HepG2 (cell line): Measurements from ENCODE around the gene PRADC1. TPM values are rescaled to one million over a fixed set of nuclear protein-coding genes. Genes with fewer than 3 reads are reported as not detected.

Source experiments
- ARID5B ChIP-seq: IDR thresholded peaks from 2 replicates; pipeline ENCODE4 v1.4.0; 2020; ENCODE audit warnings: mild to moderate bottlenecking, missing genetic modification reagents
- GLI4 ChIP-seq: sonication (generic); formaldehyde crosslinking; IDR thresholded peaks from 2 replicates; pipeline ENCODE4 v1.5.1; 2020; ENCODE audit warnings: missing genetic modification reagents, mild to moderate bottlenecking, moderate library complexity, borderline replicate concordance
- GLMP ChIP-seq: sonication (generic); formaldehyde crosslinking; IDR thresholded peaks from 2 replicates; pipeline ENCODE4 v1.9.0; 2021; ENCODE audit warnings: missing genetic modification reagents, mild to moderate bottlenecking, borderline replicate concordance
- TOPORS ChIP-seq: sonication (generic); formaldehyde crosslinking; IDR thresholded peaks from 2 replicates; pipeline ENCODE4 v1.8.0; 2023; ENCODE audit warnings: mild to moderate bottlenecking, missing genetic modification reagents
- ZNF142 ChIP-seq: sonication (generic); formaldehyde crosslinking; IDR thresholded peaks from 2 replicates; pipeline ENCODE4 v1.4.0; 2020; ENCODE audit warnings: missing genetic modification reagents
- polyA plus RNA-seq, 8 experiments: library from polyadenylated mRNA; depleted of rRNA in 3 of 8; stranded (reverse) in 7 of 8; unstranded in 1 of 8; fragments of >200 nt; fragmentation: Illumina TruSeq in 4 of 8; extraction: Trizol in 4 of 8; gene quantifications; 2 replicates each; pipeline versions ENCODE4 v1.2.1 to v1.2.3, GENCODE V29; 2011 to 2016; ENCODE audit warnings: low read depth in 4 of 8, missing spikeins in 1 of 8, mixed read lengths in 1 of 8; ENCODE audit not compliant: insufficient read depth in 1 of 8
- total RNA-seq, 5 experiments: library from RNA; depleted of rRNA; stranded (reverse); fragments of >200 nt; fragmentation: Illumina TruSeq; extraction: Trizol; gene quantifications; 2 replicates each; pipeline ENCODE4 v1.2.3, GENCODE V29; 2016; ENCODE audit warnings: low read depth in 1 of 5
- TF ChIP-seq, protein P1 (sequence below): sonication (generic); formaldehyde crosslinking; IDR thresholded peaks from 2 replicates; pipeline ENCODE4 v1.5.0; 2020; ENCODE audit warnings: mild to moderate bottlenecking, missing genetic modification reagents
- TF ChIP-seq, protein P2 (sequence below): sonication (generic); formaldehyde crosslinking; IDR thresholded peaks from 2 replicates; pipeline ENCODE4 v1.5.1; 2020; ENCODE audit warnings: mild to moderate bottlenecking, missing genetic modification reagents, moderate library complexity

The PRADC1 gene
- total and polyA plus RNA-seq, 2 of the 13 experiments (the other 11 are each of a cell fraction or from before 2014, with no cell fraction given), result 12.1 to 37.2 TPM

DNA sequence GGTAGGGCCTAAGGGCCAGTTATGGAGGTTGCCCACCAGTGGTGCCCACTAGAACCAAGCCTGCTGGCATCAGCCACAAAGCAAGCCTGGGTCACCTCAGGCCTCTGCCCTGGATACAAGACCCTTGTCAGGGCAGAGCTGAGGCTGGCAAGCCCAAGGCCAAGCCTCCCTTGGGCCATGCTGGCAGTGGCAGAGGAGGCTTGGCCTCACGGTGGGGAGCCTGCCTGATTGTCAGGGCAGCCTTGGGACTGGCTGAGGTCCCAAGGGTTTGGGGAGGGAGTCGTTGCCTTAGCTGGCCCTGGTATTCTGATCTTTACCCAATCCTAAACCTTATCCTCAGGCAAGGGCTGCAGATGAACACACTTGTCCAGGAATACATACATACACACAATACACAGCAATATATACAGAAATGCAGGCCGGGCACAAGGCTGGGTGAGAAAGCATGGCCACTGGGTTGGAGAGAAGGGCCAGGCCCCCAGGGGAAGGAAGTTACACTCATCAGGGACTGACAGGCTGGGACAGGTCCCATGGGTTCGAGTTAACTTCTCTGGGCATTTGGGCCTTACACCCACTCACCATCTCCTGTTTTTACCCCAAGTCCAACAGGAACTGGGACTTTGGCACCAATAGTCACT is 22.1 kb upstream of the PRADC1 start (continued):
- TF ChIP-seq ZNF142, result 0 out of 2 replicates have a peak, but pooled peaks have one; percentile 45
- no peak for TF ChIP-seq GLMP (CRISPR knock-in tag)
- 0 out of 2 replicates have a peak, but pooled peaks have one; percentile 25 for TF ChIP-seq TOPORS (CRISPR knock-in tag)
- TF ChIP-seq, protein P1, sequence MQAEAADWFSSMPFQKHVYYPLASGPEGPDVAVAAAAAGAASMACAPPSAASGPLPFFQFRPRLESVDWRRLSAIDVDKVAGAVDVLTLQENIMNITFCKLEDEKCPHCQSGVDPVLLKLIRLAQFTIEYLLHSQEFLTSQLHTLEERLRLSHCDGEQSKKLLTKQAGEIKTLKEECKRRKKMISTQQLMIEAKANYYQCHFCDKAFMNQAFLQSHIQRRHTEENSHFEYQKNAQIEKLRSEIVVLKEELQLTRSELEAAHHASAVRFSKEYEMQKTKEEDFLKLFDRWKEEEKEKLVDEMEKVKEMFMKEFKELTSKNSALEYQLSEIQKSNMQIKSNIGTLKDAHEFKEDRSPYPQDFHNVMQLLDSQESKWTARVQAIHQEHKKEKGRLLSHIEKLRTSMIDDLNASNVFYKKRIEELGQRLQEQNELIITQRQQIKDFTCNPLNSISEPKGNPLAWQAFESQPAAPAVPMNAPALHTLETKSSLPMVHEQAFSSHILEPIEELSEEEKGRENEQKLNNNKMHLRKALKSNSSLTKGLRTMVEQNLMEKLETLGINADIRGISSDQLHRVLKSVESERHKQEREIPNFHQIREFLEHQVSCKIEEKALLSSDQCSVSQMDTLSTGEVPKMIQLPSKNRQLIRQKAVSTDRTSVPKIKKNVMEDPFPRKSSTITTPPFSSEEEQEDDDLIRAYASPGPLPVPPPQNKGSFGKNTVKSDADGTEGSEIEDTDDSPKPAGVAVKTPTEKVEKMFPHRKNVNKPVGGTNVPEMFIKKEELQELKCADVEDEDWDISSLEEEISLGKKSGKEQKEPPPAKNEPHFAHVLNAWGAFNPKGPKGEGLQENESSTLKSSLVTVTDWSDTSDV (CRISPR knock-in tag), result 0 out of 2 replicates have a peak, but pooled peaks have one; percentile 46
- TF ChIP-seq, protein P2, sequence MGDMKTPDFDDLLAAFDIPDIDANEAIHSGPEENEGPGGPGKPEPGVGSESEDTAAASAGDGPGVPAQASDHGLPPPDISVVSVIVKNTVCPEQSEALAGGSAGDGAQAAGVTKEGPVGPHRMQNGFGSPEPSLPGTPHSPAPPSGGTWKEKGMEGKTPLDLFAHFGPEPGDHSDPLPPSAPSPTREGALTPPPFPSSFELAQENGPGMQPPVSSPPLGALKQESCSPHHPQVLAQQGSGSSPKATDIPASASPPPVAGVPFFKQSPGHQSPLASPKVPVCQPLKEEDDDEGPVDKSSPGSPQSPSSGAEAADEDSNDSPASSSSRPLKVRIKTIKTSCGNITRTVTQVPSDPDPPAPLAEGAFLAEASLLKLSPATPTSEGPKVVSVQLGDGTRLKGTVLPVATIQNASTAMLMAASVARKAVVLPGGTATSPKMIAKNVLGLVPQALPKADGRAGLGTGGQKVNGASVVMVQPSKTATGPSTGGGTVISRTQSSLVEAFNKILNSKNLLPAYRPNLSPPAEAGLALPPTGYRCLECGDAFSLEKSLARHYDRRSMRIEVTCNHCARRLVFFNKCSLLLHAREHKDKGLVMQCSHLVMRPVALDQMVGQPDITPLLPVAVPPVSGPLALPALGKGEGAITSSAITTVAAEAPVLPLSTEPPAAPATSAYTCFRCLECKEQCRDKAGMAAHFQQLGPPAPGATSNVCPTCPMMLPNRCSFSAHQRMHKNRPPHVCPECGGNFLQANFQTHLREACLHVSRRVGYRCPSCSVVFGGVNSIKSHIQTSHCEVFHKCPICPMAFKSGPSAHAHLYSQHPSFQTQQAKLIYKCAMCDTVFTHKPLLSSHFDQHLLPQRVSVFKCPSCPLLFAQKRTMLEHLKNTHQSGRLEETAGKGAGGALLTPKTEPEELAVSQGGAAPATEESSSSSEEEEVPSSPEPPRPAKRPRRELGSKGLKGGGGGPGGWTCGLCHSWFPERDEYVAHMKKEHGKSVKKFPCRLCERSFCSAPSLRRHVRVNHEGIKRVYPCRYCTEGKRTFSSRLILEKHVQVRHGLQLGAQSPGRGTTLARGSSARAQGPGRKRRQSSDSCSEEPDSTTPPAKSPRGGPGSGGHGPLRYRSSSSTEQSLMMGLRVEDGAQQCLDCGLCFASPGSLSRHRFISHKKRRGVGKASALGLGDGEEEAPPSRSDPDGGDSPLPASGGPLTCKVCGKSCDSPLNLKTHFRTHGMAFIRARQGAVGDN (CRISPR knock-in tag), result peak; percentile 30; the same call in 1 of the 2 replicates
- no peak for TF ChIP-seq GLI4 (CRISPR knock-in tag)
- no peak for TF ChIP-seq ARID5B
